HG03108 (cell line): Measurements from ENCODE around the gene DNAJC11.

Experiments
- ATAC-seq: cut with Tn5 transposase; IDR thresholded peaks from one replicate; pipeline ENCODE4 v1.9.1; 2021; ENCODE audit warnings: moderate library complexity; ENCODE audit not compliant: unreplicated experiment

Gene DNAJC11

GRCh38 chr1:6587261-6588005 is 114.2 kb downstream of the DNAJC11 start:
- no peak for ATAC-seq

GRCh38 chr1:6586404-6586816 is 115.2 kb downstream of the DNAJC11 start:
- no peak for ATAC-seq

GRCh38 chr1:6585841-6586240 is 115.8 kb downstream of the DNAJC11 start:
- no peak for ATAC-seq

- no peak for ATAC-seq
Observed at GRCh38 chr1:6585081-6585722, 116.4 kb downstream of the DNAJC11 start.
